Liver (tissue), 9 donors: ENCODE results near the gene LAMB3. TPM values are rescaled to one million over a fixed set of nuclear protein-coding genes. Genes with fewer than 3 reads are reported as not detected.

ENCODE experiments used
- DNase-seq: peaks from one replicate; pipeline ENCODE4 v3.0.0-alpha.2; 2017; ENCODE audit warnings: low spot score
- H3K27ac ChIP-seq, 2 donors: one replicate each; pipeline ENCODE4 v1.7.0; 2013; ENCODE audit warnings: inconsistent platforms in 2 of 2, low read length in 2 of 2, control low read depth in 1 of 2, low read depth in 1 of 2, mild to moderate bottlenecking in 1 of 2
- H3K27me3 ChIP-seq, 4 donors: one replicate each; pipeline versions ENCODE4 v1.6.1 to v1.7.0; 2013; ENCODE audit warnings: low read length in 3 of 4, inconsistent platforms in 1 of 4, mild to moderate bottlenecking in 1 of 4, moderate library complexity in 1 of 4; ENCODE audit not compliant: control insufficient read depth in 4 of 4, insufficient read depth in 4 of 4
- H3K36me3 ChIP-seq, 4 donors: one replicate each; pipeline versions ENCODE4 v1.6.1 to v1.7.0; 2013; ENCODE audit warnings: low read length in 3 of 4, mild to moderate bottlenecking in 3 of 4, low read depth in 1 of 4, moderate library complexity in 1 of 4; ENCODE audit not compliant: control insufficient read depth in 4 of 4, insufficient read depth in 3 of 4
- H3K4me1 ChIP-seq, 4 donors: one replicate each; pipeline versions ENCODE4 v1.6.1 to v1.7.0; 2013; ENCODE audit warnings: low read length in 3 of 4, mild to moderate bottlenecking in 3 of 4, moderate library complexity in 1 of 4; ENCODE audit not compliant: control insufficient read depth in 4 of 4, insufficient read depth in 4 of 4
- H3K4me3 ChIP-seq, 3 donors: one replicate each; pipeline versions ENCODE4 v1.6.1 to v1.7.0; 2013; ENCODE audit warnings: low read length in 3 of 3, control low read depth in 1 of 3, low read depth in 1 of 3, mild to moderate bottlenecking in 1 of 3
- H3K9ac ChIP-seq, 2 donors: one replicate each; pipeline ENCODE4 v1.7.0; 2013; ENCODE audit warnings: low read length in 2 of 2, mild to moderate bottlenecking in 2 of 2, moderate library complexity in 2 of 2, control low read depth in 1 of 2, low read depth in 1 of 2
- H3K9me3 ChIP-seq, 4 donors: one replicate each; pipeline versions ENCODE4 v1.6.1 to v1.7.0; 2013; ENCODE audit warnings: low read length in 3 of 4; ENCODE audit not compliant: control insufficient read depth in 4 of 4
- EGR1 ChIP-seq, 2 donors: IDR thresholded peaks; 2 replicates each; pipeline ENCODE4 v1.6.1; 2016 to 2018; ENCODE audit warnings: antibody characterized with exemption in 2 of 2, low read depth in 2 of 2
- FOXA1 ChIP-seq: IDR thresholded peaks from 2 replicates; pipeline ENCODE4 v1.6.1; 2016; ENCODE audit warnings: antibody characterized with exemption
- FOXA2 ChIP-seq: IDR thresholded peaks from 2 replicates; pipeline ENCODE4 v1.6.1; 2016; ENCODE audit warnings: antibody characterized with exemption
- GABPA ChIP-seq, 2 donors: IDR thresholded peaks in 1 of 2; conservative IDR thresholded peaks in 1 of 2; 2 replicates each; pipeline ENCODE4 v1.6.1; 2016; ENCODE audit warnings: antibody characterized with exemption in 2 of 2, mild to moderate bottlenecking in 1 of 2, moderate library complexity in 1 of 2
- HNF4A ChIP-seq, 2 donors: conservative IDR thresholded peaks; 2 replicates each; pipeline ENCODE4 v1.6.1; 2016; ENCODE audit warnings: antibody characterized with exemption in 2 of 2, mild to moderate bottlenecking in 2 of 2
- HNF4G ChIP-seq: IDR thresholded peaks from 2 replicates; pipeline ENCODE4 v1.6.1; 2016; ENCODE audit warnings: antibody characterized with exemption
- JUND ChIP-seq, 2 donors: IDR thresholded peaks; 2 replicates each; pipeline ENCODE4 v1.6.1; 2016; ENCODE audit warnings: antibody characterized with exemption in 2 of 2
- NR2F2 ChIP-seq: IDR thresholded peaks from 2 replicates; pipeline ENCODE4 v1.6.1; 2016; ENCODE audit warnings: antibody characterized with exemption
- RAD21 ChIP-seq, 2 donors: IDR thresholded peaks; 2 replicates each; pipeline ENCODE4 v1.6.1; 2016; ENCODE audit warnings: antibody characterized with exemption in 2 of 2, mild to moderate bottlenecking in 2 of 2
- REST ChIP-seq: IDR thresholded peaks from 2 replicates; pipeline ENCODE4 v1.6.1; 2016; ENCODE audit warnings: antibody characterized with exemption, mild to moderate bottlenecking
- RXRA ChIP-seq, 2 donors: IDR thresholded peaks; 2 replicates each; pipeline ENCODE4 v1.6.1; 2017 to 2018; ENCODE audit warnings: antibody characterized with exemption in 2 of 2, mild to moderate bottlenecking in 1 of 2
- SP1 ChIP-seq: IDR thresholded peaks from 2 replicates; pipeline ENCODE4 v1.6.1; 2018; ENCODE audit warnings: antibody characterized with exemption, mild to moderate bottlenecking
- TAF1 ChIP-seq: conservative IDR thresholded peaks from 2 replicates; pipeline ENCODE4 v1.6.1; 2016; ENCODE audit warnings: antibody characterized with exemption, mild to moderate bottlenecking
- YY1 ChIP-seq: IDR thresholded peaks from 2 replicates; pipeline ENCODE4 v1.6.1; 2016; ENCODE audit warnings: antibody characterized with exemption, mild to moderate bottlenecking
- ZBTB33 ChIP-seq: IDR thresholded peaks from 2 replicates; pipeline ENCODE4 v1.6.1; 2016; ENCODE audit warnings: antibody characterized with exemption
- WGBS: extraction: QIAGEN DNeasy Blood & Tissue Kit; methylation state at CpG from one replicate; pipeline ENCODE4 v1.1.7; 2013; 5-methylcytosine and 5-hydroxymethylcytosine counted together
- polyA plus RNA-seq, 2 donors: library from polyadenylated mRNA; stranded (reverse) in 1 of 2; unstranded in 1 of 2; fragments of 200-250 nt in 1 of 2; fragments of >200 nt in 1 of 2; fragmentation: Nextera tagmentation in 1 of 2; extraction: Ambion mirVana in 1 of 2; gene quantifications; one replicate each; pipeline versions ENCODE4 v1.2.1 to v1.2.3, GENCODE V29; 2013 to 2015
- total RNA-seq, 2 donors: library from RNA; depleted of rRNA; stranded (reverse); fragments of >200 nt; gene quantifications; one replicate each; pipeline ENCODE4 v1.2.3, GENCODE V29; 2014
- TF ChIP-seq, protein P1 (sequence below): IDR thresholded peaks from 2 replicates; pipeline ENCODE4 v1.6.1; 2016; ENCODE audit warnings: antibody characterized with exemption
- TF ChIP-seq, protein P2 (sequence below): IDR thresholded peaks from 2 replicates; pipeline ENCODE4 v1.6.1; 2016; ENCODE audit warnings: antibody characterized with exemption
- donor health status: healthy.
- donor health status: healthy.
- donor health status: healthy.
- donor health status: healthy.
- donor health status: healthy.

LAMB3 gene
- total and polyA plus RNA-seq, 4 donors: 1.3 to 9.1 (median 5.6) TPM

GRCh38 chr1:209613400-209614150 is 38.6 kb downstream of the LAMB3 start:
- WGBS: 82% methylated on average over 4 of the region's 4 CpGs
- Histone ChIP-seq H3K4me1 (peaks cover 0 to 6% (median 0%) of the 10 kb centered on the region in 4 donors), H3K4me3 (no peak overlapping the region), H3K36me3 (peaks cover 0 to 4% (median under 1%) of the 10 kb centered on the region in 4 donors), H3K9me3 (no peaks in the 10 kb centered on the region), H3K27ac (no peak overlapping the region), H3K9ac (no peak overlapping the region), H3K27me3 (no peaks in the 10 kb centered on the region)
- no peak for TF ChIP-seq EGR1 (IDR thresholded peaks at IDR 0.05; ENCODE audit: low read depth in 2 of 2)
- no peak for TF ChIP-seq JUND (IDR thresholded peaks at IDR 0.05)
- no peak for TF ChIP-seq REST
- TF ChIP-seq RXRA (IDR thresholded peaks at IDR 0.05): no peak
- TF ChIP-seq RAD21 (IDR thresholded peaks at IDR 0.05): no peak
- no peak for TF ChIP-seq TAF1
- no peak for TF ChIP-seq GABPA (IDR thresholded peaks at IDR 0.05 in 1 of 2, conservative IDR thresholded peaks at IDR 0.05 in 1 of 2)
- TF ChIP-seq NR2F2: no peak
- no peak for TF ChIP-seq FOXA2
- TF ChIP-seq, protein P1, sequence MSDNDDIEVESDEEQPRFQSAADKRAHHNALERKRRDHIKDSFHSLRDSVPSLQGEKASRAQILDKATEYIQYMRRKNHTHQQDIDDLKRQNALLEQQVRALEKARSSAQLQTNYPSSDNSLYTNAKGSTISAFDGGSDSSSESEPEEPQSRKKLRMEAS: no peak
- no peak for TF ChIP-seq HNF4A (conservative IDR thresholded peaks at IDR 0.05)
- TF ChIP-seq FOXA1: no peak
- DNase-seq: no peak

- Histone ChIP-seq H3K9ac (no peak overlapping the region), H3K36me3 (peaks cover 0 to 4% (median under 1%) of the 10 kb centered on the region in 4 donors), H3K27me3 (no peaks in the 10 kb centered on the region), H3K4me3 (no peak overlapping the region), H3K9me3 (no peaks in the 10 kb centered on the region), H3K4me1 (peaks cover 0 to 6% (median 0%) of the 10 kb centered on the region in 4 donors), H3K27ac (no peak overlapping the region)
- no peak for DNase-seq
- WGBS: 85% methylated on average over 12 of the region's 12 CpGs
- TF ChIP-seq, protein P1: no peak
- TF ChIP-seq HNF4A (conservative IDR thresholded peaks at IDR 0.05) (no peak), TAF1 (no peak), HNF4G (no peak), FOXA2 (no peak), EGR1 (IDR thresholded peaks at IDR 0.05; ENCODE audit: low read depth in 2 of 2) (no peak), JUND (IDR thresholded peaks at IDR 0.05) (no peak), YY1 (no peak), GABPA (IDR thresholded peaks at IDR 0.05 in 1 of 2, conservative IDR thresholded peaks at IDR 0.05 in 1 of 2) (no peak), REST (no peak), NR2F2 (no peak), ZBTB33 (no peak), RAD21 (IDR thresholded peaks at IDR 0.05) (no peak), SP1 (no peak)
- TF ChIP-seq, protein P2, sequence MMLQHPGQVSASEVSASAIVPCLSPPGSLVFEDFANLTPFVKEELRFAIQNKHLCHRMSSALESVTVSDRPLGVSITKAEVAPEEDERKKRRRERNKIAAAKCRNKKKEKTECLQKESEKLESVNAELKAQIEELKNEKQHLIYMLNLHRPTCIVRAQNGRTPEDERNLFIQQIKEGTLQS: no peak
Observed at GRCh38 chr1:209612646-209613399, 39.4 kb downstream of the LAMB3 start.
